Fibroblast of the aortic adventitia (primary cell): ENCODE data around the gene CACNA1H. TPM values are rescaled to one million over a fixed set of nuclear protein-coding genes. Genes with fewer than 3 reads are reported as not detected.

Experiments used
- DNase-seq: peaks from one replicate; pipeline ENCODE4 v3.0.0-alpha.2; 2010; ENCODE audit warnings: low read depth
- H3K4me3 ChIP-seq: 2 replicates; pipeline ENCODE4 v1.5.1; 2011; ENCODE audit warnings: low read depth, mild to moderate bottlenecking, control low read depth, low read length, moderate library complexity
- CTCF ChIP-seq: IDR thresholded peaks from 2 replicates; pipeline ENCODE4 v1.5.1; 2011; ENCODE audit warnings: mild to moderate bottlenecking, low read length, control low read depth, inconsistent platforms; ENCODE audit not compliant: insufficient read depth
- total RNA-seq: library from RNA; depleted of rRNA; stranded (reverse); fragments of >200 nt; gene quantifications from 2 replicates; pipeline ENCODE4 v1.2.3, GENCODE V29; 2012; ENCODE audit warnings: low replicate concordance

Gene CACNA1H
- total RNA-seq, 1 donor, result not detected

- TF ChIP-seq CTCF, result no peak
These were observed 1.3 kb upstream of the CACNA1H start for GRCh38 chr16:1151424-1152122.

GRCh38 chr16:1152123-1152638 lies 725 bp upstream of the CACNA1H start:
- TF ChIP-seq CTCF, result no peak
- no peak overlapping the region for H3K4me3 ChIP-seq
- no peak for DNase-seq

More at GRCh38 chr16:1151424-1152122, 1.3 kb upstream of the CACNA1H start:
- no peak for DNase-seq
- H3K4me3 ChIP-seq, result no peak overlapping the region

GRCh38 chr16:1153480-1154160 lies 714 bp downstream of the CACNA1H start:
- no peak for TF ChIP-seq CTCF
- no peak overlapping the region for H3K4me3 ChIP-seq
- no peak for DNase-seq

GRCh38 chr16:1154291-1154886 lies 1.5 kb downstream of the CACNA1H start:
- H3K4me3 ChIP-seq, result no peak overlapping the region
- TF ChIP-seq CTCF, result no peak
- no peak for DNase-seq

- no peak for DNase-seq
- TF ChIP-seq CTCF, result no peak
- H3K4me3 ChIP-seq, result no peak overlapping the region
These were observed 2.0 kb downstream of the CACNA1H start for GRCh38 chr16:1154887-1155331.

- no peak for DNase-seq
- no peak for TF ChIP-seq CTCF
- no peak overlapping the region for H3K4me3 ChIP-seq
These were observed 2.6 kb downstream of the CACNA1H start for GRCh38 chr16:1155353-1156054.
